OCI-M1 (cell line): ENCODE data around the gene LBH.

Source experiments
- DNase-seq: peaks from one replicate; lab custom pipeline; 2025; lab: John Stamatoyannopoulos, UW

Gene LBH

DNA sequence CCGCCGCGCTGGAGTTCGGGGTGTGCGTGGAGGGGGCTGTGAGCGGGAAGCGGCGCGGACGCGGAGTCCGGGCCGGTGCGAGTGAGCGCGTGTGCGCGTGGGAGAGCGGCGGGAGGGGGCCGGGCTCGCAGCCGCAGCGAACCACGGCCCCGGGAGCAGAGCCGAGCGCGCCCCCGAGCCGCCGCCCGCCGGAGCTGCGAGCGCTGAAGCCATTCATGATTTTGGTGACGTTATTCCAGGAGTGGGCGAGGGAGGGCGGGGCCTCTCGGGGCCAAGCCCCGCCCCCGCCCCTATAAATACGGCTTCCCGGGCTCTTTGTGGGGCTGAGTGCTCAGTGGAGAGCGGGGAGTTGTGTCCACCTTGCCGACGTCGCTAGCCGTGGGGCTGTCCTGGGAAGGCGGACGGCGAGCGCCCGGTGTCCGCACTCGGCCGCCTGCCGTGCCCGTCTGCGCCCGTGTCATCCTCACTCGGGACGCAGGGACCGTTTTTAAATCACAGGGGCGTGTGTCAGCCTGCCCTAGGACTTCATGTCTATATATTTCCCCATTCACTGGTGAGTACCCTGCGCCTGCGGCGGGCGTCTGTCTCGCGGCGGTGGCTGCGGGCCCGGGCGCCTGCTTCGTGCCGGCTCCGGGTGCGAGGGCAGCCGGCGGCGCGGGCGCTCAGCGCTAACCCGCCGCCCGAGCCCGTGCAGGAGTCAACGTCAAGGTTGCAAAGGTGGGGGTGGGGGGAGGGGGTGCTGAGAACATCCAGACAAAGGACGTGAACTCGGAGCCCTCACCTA lies at the start of gene LBH:
TSS of gene LBH (plus strand) at position 323 of the 784 bp plus-strand sequence. CDS start at position 528, 205 bp downstream.
- DNase-seq = peak; percentile 94

GRCh38 chr2:30184035-30184434 lies 47.3 kb upstream of the LBH start:
- no peak for DNase-seq

DNA sequence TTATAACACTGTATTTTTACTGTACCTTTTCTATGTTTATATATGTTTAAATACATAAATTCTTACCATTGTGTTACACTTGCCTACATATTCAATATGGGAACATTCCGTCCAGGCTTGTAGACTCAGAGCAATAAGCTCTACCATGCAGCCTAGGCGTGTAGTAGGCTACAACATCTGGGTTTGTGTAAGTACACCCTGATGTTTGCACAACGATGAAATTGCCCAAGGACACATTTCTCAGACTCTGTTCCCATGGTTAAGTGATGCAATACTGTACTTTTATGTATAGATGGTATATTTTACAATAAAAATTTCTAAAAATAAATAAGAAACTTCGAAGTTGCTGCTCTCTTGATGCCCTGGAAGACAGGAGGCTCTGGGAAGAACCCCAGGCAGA lies 46.2 kb upstream of the LBH start:
- DNase-seq = no peak

- DNase-seq = no peak
These were observed 43.0 kb upstream of the LBH start for GRCh38 chr2:30188292-30188691.

DNA sequence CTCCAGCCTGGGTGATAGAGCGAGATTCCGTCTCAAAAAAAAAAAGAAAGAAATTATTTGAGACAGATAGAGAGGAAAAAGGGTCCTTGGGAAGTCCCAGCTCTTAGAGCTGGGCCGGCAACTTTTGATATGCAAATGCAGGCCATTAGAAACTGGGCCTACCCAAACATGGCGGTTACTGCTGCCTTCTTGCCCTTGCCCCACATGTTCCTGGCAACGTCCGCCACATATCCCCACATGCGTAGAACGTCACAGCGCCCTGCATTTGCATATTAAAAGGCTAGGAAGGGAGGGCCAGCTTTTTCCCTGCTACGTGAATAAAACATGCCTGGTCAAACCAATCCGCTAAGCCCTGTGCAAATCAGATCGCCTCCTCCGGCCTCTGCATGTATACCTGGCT lies 40.7 kb upstream of the LBH start:
- DNase-seq = no peak

DNA sequence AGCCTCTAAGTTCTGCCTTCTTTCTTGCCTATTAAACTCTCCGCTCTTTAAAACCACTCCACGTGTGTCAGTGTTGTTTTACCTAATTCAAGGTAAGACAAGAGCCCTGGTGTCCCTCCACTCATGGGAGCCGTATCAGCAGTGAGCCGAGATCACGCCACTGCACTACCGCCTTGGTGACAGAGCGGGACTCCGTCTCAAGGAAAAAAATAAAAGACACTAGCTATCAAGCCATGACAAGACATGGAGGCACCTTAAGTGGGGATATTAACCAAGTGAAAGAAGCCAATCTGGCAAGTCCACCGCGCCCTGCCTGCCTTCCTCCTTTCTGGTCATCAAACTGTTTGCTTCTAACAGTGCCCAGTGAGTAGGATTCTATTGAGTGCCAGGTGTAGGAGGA lies 40.2 kb upstream of the LBH start:
- DNase-seq = no peak

DNA sequence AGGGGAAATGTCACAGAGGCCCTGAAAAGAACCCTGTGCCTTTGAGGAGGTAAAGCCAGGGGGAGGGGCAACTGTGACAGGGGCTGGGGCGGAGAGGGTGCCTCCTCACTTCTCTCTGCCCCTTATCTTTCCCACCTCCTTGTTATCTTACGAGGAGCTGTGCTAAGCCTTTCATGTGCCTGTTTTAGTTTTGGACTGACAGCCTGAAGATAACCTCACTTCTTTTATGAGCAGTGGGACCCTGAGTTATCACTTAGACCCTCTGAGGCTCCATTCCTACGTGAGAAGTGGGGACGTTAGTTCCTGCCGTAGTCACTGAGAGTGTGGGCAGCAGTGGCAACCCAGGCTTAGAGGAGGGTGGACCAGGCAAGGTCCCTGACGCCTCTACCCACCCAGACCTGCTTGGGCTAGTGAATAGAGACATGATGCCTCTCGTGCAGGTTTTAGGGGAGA lies 39.5 kb upstream of the LBH start:
- DNase-seq = peak; percentile 92

DNA sequence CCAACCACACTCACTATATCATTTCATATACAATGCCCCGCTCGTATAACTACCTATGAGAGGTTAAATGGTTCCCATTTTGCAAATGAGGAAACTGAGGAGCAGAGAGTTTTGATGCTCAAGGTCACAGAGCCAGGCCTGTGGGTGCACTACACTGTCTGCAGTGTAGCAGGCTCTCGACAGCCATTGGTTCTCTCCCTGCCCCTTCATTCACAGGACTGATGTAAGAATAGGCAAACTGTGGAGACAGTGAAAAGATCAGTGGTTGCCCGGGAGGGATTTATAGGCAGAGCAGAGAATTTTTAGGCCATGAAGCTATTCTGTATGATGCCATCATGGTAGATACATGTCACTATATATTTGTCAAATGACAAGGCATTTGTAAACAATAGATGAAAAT lies 39.0 kb upstream of the LBH start:
- DNase-seq = peak; percentile 77

DNA sequence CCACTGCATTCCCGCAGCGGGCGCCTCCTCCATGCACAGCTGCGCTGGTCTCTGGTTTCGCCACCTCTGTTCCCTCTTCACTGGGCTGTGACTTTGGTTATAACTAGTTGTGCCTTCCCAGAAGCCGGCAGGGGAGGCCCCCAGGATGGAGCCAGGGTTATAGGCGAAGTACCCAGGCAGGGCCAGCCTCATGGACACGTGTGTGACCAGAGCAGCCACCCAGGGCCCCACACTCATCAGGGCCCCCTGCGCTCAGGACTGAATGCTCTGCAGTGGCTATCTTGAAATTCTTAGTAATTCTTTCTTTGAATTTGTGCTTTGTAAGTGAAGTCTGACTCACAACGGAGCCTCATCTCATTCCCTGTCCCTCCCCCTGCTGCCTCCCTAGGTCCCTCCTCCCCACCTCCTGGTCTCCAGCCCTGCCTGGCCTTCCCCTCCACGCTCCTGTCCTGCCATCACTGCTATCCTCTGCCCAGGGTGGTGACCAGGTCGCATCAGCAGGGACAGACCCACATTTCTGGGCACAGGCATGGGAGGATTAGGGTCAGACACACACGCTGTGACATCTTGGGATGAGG lies 38.1 kb upstream of the LBH start:
- DNase-seq = peak; percentile 32

GRCh38 chr2:30194421-30194820 lies 36.9 kb upstream of the LBH start:
- DNase-seq = no peak

- peak; percentile 51 for DNase-seq
These were observed 36.3 kb upstream of the LBH start for GRCh38 chr2:30195016-30195415.

- peak; percentile 23 for DNase-seq
These were observed 33.7 kb upstream of the LBH start for GRCh38 chr2:30197570-30198192.

GRCh38 chr2:30201990-30202389 lies 29.3 kb upstream of the LBH start:
- peak; percentile 72 for DNase-seq

DNA sequence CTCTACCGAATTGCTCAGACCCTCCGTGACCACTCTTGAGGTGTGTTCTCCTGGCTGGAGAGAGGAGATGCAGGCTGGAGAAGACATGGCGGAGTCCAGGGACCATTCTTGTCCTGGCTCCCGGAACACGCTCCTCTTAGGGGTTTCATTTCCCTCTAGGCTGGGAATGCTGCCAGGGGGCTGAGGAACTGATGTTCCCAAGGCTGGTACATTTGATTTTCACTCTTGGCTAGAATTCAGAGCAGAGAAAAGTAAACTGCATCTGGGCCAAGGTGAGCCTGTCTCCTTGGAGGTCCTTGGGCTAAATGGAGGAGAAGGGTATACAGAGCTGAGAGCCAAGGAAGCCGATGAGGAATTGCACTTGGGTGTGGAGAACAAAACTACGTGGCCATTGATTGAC lies 28.2 kb upstream of the LBH start:
- DNase-seq = no peak

- DNase-seq = no peak
These were observed 27.1 kb upstream of the LBH start for GRCh38 chr2:30204281-30204680.

DNA sequence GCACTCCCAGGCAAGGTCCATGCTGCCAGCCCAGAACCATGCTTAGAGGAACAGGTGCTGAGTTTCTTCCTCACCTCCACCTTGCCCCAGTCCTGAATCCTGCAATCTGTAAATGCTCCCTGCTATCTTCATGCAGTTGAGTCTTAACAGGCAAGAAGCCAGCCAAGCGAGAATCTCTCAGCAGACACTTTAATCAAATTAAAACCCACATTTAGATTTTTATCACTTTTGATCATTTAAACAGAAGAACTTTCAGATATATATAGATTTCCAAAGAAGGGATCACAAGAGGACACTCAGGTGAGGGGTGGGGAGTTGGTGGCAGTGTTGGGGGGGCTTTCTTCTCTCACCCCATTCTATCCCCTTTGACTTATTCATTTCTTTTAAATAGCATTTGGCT lies 25.9 kb upstream of the LBH start:
- DNase-seq = no peak

DNA sequence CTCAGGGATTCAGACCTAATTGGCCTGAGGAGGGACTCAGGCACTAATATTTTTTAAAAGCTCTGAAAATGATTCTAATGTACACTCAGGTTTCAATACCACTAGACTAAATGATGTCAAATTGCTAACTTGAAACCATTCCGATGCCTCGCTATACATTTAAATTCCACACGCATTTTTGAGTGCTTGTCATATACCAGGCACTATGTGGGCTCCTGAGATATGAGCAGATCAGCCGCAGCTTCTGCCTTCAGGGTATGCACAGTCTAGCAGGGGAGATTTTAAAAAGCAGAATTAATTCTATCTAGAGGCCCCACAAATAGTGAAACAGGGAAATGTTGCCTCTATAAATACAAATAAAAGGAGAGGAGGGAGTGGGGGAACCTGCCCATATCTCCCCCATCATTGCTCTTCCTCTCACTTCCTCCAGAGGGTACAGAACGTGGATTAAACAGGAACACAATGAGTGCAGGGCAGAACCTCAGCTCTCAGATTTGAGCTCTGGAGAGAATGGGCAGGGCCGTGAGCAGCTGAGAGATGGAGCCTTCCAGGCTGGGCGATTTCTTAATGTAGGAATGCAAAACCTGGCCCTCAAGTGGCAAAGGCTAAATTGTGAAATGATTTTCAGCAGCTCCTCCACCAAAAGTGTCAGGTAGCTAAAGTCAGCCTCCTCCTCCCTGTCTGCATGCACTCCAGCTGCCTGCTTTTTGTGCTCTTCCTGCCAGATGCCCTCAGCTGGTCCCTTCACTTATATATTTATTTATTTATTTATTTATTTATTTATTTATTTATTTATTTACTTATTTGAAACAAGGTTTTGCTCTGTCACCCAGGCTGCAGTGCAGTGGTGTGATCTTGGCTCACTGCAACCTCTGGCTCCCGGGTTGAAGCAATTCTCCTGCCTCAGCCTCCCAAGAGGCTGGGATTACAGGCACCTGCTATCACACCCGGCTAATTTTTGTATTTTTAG lies 24.6 kb upstream of the LBH start:
- peak; percentile 12 for DNase-seq

GRCh38 chr2:30208453-30208852 lies 22.9 kb upstream of the LBH start:
- peak; percentile 72 for DNase-seq

DNA sequence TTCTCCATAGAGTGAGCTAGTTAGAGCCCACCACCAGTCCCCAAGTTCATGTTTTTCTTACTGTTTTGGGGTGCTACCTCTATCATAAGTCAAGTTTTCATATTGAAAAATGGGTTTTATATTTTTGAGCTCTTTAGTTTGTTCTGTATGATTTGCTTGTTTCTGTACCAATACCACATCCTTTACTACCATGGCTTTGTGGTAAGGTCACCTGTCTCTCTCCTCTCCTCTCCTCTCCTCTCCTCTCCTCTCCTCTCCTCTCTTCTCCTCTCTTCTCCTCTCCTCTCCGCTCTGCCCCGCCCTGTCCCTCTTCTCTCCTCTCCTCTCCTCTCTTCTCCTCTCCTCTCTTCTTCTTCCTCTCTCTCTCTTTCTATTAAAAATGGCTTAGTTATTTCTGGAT lies 22.1 kb upstream of the LBH start:
- DNase-seq = no peak

GRCh38 chr2:30213326-30213725 lies 18.0 kb upstream of the LBH start:
- DNase-seq = no peak

DNA sequence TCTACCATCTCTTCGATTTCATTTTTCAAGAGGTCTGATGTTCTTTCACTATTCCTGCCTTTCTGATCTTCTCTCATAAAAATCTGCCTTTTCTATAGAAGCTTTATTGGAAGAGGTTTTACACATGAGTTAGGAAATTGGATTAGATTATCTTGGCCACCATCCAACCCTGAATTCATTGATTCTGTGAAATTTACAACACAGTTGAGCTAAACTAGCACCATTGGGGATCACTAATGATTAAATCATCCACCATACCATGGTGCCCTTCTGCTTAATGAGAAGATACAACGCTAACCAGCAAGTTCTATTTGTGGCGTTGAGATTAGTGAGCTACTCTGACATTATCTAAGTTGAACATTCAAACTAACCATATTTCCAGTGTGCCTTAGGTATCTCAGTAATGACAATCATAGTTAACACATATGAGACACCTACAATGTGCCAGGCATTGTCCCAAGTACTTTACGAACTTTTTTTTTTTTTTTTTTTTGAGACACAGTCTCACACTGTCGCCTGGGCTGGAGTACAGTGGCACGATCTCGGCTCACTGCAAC lies 17.3 kb upstream of the LBH start:
- no peak for DNase-seq

DNA sequence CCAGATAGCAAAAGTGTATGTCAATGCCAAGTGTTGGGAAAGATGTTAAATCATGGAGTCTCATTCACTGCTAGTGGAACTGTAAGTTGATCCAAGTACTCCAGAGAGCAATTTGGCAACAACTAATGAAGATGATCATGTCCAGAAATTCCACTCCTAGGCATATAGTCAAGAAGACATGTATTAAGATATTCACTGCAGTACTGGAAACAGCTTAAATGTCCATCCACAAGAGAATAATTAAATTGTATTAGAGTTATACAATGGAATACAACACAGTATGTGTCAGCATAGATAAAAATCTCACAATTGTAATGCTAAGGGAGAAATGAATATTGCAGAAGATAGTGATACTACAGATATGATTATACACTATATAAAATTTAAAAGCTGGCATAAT lies 15.2 kb upstream of the LBH start:
- DNase-seq = no peak
